ENCODE data around the gene KAT8. TPM values are rescaled to one million over a fixed set of nuclear protein-coding genes. Genes with fewer than 3 reads are reported as not detected.
"Not testable (repeated sequence)": the region's sequence is repeated elsewhere in the genome, so short reads cannot be mapped to it uniquely, and the experiment has no call there.

Gene KAT8
- total RNA-seq, 1 donor from 2014 or later = 56.0 TPM

DNA sequence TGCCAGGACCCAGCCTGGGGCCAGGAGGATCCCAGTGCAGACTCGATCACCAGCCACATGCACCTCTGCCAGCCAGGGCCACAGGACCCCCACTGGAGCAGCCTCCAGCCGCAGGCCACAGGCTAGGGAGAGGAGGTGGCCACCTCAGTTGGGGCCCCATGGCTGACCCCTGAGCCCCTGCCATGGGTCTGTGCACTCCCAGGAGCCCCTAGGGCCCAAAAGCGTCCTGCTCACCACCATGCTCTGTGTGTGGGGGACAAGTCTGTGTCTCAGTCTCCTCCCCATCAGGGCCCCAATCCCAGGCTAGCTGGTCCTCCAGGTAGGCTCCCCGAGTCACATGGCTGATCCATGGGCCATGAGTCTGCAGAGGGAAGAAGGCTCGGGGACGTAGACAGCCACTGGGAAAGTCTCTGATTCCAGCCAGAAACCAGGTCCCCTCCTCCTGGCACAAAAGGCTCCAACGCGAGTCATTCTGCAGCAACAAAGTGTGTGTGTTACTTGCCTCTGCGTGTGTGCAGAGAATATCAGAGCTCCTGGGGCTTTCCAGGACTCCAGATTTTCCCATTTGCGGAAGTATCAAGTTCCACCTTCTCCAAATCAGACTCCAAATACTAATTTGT, 24.1 kb downstream of the KAT8 start:
- Mint-ChIP-seq H3K9me3 (ENCODE audit: unreplicated experiment) (no peaks in the 10 kb centered on the region), H3K4me3 (ENCODE audit: unreplicated experiment) (peak overlapping the region; percentile 72), H3K27me3 (ENCODE audit: unreplicated experiment) (peaks cover 5% of the 10 kb centered on the region), H3K27ac (ENCODE audit: unreplicated experiment) (peak overlapping the region; percentile 94), H3K4me1 (ENCODE audit: unreplicated experiment) (peaks cover 14% of the 10 kb centered on the region), H3K36me3 (ENCODE audit: unreplicated experiment) (no peaks in the 10 kb centered on the region)
- no peak for DNase-seq (ENCODE audit: extremely low spot score, unreplicated experiment)
- TF ChIP-seq, protein P1, sequence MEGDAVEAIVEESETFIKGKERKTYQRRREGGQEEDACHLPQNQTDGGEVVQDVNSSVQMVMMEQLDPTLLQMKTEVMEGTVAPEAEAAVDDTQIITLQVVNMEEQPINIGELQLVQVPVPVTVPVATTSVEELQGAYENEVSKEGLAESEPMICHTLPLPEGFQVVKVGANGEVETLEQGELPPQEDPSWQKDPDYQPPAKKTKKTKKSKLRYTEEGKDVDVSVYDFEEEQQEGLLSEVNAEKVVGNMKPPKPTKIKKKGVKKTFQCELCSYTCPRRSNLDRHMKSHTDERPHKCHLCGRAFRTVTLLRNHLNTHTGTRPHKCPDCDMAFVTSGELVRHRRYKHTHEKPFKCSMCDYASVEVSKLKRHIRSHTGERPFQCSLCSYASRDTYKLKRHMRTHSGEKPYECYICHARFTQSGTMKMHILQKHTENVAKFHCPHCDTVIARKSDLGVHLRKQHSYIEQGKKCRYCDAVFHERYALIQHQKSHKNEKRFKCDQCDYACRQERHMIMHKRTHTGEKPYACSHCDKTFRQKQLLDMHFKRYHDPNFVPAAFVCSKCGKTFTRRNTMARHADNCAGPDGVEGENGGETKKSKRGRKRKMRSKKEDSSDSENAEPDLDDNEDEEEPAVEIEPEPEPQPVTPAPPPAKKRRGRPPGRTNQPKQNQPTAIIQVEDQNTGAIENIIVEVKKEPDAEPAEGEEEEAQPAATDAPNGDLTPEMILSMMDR (IDR thresholded peaks at IDR 0.05) = no peak

DNA sequence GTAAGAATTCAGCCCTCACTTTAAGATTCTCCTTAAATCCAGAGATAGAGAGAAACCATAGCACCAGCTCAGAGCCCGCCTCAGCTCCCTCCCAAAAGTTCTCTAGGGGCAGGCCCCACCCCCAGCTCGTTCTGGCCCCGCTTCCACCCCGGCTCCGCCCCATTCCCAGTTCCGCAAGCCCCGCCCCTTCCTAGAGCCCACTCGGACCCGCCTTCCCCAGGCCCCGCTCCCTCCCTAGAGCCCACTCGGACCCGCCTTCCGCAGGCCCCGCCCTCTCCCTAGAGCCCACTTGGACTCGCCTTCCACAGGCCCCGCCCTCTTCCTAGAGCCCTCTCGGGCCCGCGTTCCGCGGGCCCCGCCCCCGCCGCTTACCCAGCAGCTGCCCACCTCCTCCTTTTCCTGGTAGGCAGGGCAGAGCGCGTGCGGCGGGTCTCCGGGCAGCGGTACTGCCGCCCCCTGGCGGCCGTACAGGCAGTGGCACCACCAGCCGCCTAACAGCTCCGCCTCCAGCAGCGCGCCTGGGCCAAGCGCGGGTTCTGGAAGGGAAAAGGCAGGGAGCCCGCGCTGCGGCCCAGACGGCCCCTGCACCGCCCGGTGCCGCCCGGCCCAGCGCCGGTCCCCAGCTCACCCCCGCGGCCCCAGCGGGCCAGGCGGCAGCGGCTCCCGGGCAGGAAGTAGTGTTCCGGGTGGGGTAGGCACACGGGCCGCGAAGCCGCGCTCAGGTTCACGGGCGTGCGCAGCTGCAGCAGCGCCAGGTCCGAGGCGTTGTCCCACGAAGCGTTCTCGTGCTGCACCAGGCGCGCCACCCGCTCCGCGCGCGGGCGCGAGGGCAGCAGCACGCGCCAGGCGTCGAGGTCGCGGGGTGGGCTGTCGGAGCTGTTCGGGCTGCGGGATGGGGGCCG, 24.9 kb downstream of the KAT8 start:
- peak overlapping the region; percentile 72 for H3K4me3 Mint-ChIP-seq (ENCODE audit: unreplicated experiment)
- H3K9me3 Mint-ChIP-seq (ENCODE audit: unreplicated experiment) = no peaks in the 10 kb centered on the region
- H3K4me1 Mint-ChIP-seq (ENCODE audit: unreplicated experiment) = peaks cover 14% of the 10 kb centered on the region
- peak overlapping the region; percentile 94 for H3K27ac Mint-ChIP-seq (ENCODE audit: unreplicated experiment)
- H3K36me3 Mint-ChIP-seq (ENCODE audit: unreplicated experiment) = no peaks in the 10 kb centered on the region
- TF ChIP-seq, protein P1 (IDR thresholded peaks at IDR 0.05) = peak; percentile 97
- peaks cover 12% of the 10 kb centered on the region for H3K27me3 Mint-ChIP-seq (ENCODE audit: unreplicated experiment)
- peak; percentile 100 for DNase-seq (ENCODE audit: extremely low spot score, unreplicated experiment)

DNA sequence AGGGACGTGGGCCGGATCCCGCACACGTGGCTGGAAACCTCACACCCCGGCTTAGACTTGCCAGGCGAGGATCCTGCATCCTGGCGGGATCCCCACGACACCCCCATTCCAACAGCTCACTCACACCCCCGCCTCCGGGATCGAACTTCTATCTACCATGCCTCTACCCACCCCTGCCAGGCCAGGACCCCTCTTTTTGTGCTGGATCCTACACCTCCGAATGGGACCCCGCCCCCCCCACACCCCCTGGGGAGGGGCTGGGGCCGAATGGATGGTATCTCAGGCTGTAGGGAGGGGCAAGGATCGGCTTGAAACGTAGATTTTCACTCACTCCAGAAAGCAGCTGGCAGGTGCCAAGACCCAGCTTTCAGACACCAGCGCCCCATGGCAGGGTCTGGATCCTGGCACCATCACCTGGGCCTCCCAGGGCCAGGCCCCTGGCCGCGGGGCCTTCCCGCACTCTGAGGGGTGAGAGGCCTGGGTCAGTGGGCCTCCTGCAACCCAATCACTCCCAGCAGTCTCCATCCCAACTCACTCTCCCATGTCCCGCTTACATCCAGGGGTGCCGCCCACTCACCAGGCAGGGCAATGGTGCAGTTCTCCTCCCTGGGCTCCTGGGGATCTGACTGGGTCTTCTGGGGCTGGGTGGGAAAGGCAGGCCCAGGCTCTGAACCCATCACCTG, 25.7 kb downstream of the KAT8 start:
- no peak for DNase-seq (ENCODE audit: extremely low spot score, unreplicated experiment)
- Mint-ChIP-seq H3K27me3 (ENCODE audit: unreplicated experiment) (peaks cover 18% of the 10 kb centered on the region), H3K27ac (ENCODE audit: unreplicated experiment) (no peak overlapping the region), H3K4me3 (ENCODE audit: unreplicated experiment) (peak overlapping the region; percentile 60), H3K36me3 (ENCODE audit: unreplicated experiment) (no peaks in the 10 kb centered on the region), H3K9me3 (ENCODE audit: unreplicated experiment) (no peaks in the 10 kb centered on the region), H3K4me1 (ENCODE audit: unreplicated experiment) (peaks cover 16% of the 10 kb centered on the region)
- TF ChIP-seq, protein P1 (IDR thresholded peaks at IDR 0.05) = no peak

DNA sequence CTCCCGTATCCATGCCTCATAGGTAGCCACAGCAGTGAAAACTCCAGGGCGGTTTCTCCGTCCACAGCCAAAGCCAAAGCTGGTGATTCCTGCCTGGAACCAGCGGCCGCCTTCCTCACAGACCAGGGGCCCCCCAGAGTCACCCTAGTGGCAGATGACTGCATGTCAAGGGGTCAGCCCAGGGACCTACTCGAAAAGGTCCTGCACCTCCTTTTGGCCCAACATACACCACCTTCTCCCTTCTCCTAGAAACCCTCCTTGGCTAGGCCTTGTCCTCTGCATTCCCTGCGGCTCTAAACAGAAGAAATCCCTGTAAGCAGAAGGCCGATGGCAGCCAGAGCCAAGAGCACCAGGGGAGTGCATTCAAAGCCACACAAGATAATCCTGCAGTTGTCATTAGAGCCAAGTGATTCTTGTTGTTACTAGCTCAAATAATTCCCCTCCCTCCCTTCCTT, 26.3 kb downstream of the KAT8 start:
- H3K36me3 Mint-ChIP-seq (ENCODE audit: unreplicated experiment) = no peaks in the 10 kb centered on the region

DNA sequence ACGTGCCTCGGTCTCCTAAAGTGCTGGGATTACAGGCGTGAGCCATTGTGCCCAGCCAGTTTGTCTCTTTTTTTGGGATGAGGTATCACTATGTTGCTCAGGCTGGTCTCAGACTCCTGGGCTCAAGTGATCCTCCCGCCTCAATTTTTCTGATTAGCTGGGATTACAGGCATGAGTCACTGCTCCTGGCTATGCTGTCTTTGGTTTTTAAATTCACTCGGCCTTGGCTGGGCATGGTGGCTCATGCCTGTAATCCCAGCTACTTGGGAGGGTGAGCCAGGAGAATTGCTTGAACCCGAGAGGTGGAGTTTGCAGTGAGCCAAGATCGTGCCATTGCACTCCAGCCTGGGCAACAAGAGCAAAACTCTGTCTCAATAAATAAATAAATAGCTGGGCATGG, 27.0 kb downstream of the KAT8 start:
- H3K36me3 Mint-ChIP-seq (ENCODE audit: unreplicated experiment); H3K4me3 Mint-ChIP-seq (ENCODE audit: unreplicated experiment); DNase-seq (ENCODE audit: extremely low spot score, unreplicated experiment); H3K9me3 Mint-ChIP-seq (ENCODE audit: unreplicated experiment); H3K27ac Mint-ChIP-seq (ENCODE audit: unreplicated experiment): not testable (repeated sequence)
- H3K4me1 Mint-ChIP-seq (ENCODE audit: unreplicated experiment) = peaks cover 13% of the 10 kb centered on the region
- H3K27me3 Mint-ChIP-seq (ENCODE audit: unreplicated experiment) = peaks cover 18% of the 10 kb centered on the region

More for the DNA sequence above, 26.3 kb downstream of the KAT8 start:
- peak overlapping the region; percentile 60 for H3K4me3 Mint-ChIP-seq (ENCODE audit: unreplicated experiment)
- peaks cover 13% of the 10 kb centered on the region for H3K4me1 Mint-ChIP-seq (ENCODE audit: unreplicated experiment)
- TF ChIP-seq, protein P1 (IDR thresholded peaks at IDR 0.05) = no peak
- peaks cover 18% of the 10 kb centered on the region for H3K27me3 Mint-ChIP-seq (ENCODE audit: unreplicated experiment)
- no peaks in the 10 kb centered on the region for H3K9me3 Mint-ChIP-seq (ENCODE audit: unreplicated experiment)
- no peak for DNase-seq (ENCODE audit: extremely low spot score, unreplicated experiment)
- H3K27ac Mint-ChIP-seq (ENCODE audit: unreplicated experiment) = no peak overlapping the region
